NCI-H2196 (cell line): ENCODE results near the gene PYGB.

Source experiments
- DNase-seq: peaks from one replicate; lab custom pipeline; 2025; ENCODE audit not compliant: unreplicated experiment; lab: John Stamatoyannopoulos, UW

Gene PYGB

DNA sequence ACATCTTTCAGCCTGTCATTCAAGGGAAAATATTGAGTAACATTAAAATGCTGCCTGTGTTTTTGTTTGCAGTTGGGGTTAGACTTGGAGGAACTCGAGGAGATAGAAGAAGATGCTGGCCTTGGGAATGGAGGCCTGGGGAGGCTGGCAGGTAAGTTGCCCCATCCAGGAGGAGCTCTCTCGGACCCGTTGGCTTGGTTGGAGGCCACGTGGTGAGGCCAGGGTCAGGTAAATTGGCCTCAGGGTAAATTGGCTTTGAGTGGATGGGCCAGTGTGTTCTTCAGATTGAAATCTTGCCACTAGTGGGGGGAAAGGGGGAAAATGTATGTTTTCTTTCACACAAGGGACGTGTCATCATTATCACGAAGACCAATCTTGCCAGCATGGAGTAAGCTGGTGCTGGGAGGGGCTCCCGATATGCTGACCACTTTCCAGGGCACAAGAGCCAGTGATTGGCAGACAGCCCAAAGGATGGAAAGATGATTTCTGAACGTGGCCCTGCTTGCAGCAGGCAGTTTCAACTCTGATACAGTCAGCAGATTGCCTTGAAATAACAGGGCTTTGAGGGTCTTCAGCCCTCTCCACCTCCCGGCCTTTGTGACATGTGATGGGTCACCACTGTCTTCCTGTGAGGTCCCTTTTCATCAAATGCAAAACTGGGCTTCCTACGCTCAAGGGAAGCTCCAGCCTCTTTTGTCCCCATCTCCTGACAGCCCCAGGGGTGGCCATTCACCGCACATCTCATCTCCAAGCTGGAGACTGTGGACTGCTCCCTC is 21.4 kb downstream of the PYGB start:
- DNase-seq = no peak

DNA sequence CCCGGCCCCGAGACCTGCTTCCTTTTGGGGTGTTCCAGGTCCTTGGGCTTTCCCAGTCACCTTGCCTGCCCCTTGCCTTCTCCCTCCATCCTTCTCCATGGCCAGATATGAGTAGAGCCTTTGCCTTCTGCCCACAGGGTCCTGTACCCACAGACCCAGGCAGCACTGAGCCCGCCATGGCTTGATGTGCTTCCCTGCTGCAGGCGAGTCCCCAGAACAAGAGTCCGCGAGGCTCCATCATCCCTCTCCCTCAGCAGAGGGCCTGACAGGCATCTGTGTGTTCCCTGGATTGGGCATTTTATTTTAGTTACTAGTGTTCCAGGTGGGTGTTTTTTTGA is 21.9 kb downstream of the PYGB start:
- no peak for DNase-seq

DNA sequence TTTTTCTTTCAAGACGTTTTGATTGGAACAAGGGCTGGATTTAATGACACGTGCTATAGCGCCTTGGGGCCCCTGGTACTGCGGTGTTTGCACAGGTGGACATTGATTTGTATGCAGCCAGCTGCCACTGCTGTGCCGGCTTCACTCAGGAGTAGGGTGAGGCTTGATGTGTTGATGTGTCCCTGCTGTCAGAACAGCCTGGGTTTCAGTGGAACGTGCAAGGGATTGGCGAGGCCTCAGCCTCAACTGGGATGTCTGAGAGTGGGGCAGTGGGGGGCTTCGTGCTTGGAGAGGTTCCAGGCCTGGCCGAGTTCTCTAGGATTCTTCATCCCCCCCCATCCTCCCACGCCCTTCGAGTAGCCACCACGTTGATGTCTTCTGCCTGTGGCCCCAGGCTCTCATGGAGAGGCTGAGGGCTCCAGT is 23.0 kb downstream of the PYGB start:
- no peak for DNase-seq

DNA sequence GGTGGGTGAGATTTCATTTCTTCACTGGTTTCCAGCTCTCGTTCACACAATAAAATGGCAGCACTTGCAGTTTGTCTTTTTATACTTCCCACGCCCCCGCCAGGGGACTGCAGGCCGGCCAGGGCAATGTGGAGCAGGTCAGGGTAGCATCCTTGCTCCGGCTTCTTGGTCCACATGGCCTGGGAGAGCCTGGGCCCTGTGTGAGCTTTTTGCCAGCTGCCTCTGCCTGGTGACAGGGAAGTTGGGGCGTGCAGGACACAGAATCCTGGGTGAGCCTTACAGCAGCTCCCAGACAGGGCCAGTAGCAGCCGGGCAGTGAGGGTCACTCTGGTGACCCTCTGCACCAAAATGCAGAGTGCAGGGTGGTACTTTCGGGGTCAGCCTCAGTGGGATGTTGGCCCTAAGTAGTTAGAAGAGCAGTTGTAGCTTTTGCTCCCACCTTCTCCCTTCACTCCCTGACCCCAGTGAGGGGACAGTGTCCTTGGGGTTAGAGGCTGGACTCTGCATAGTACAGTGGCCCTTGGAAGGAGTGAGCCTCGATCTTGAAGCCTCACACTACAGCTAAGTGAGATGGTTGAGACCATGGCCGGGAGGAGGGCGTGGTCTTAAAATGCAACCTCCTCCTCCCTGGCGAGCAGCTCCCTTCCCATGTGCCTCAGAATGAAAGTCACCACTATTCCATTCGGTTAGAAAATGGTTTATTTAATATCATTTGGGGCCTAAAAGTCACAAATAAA is 23.8 kb downstream of the PYGB start:
- no peak for DNase-seq

DNA sequence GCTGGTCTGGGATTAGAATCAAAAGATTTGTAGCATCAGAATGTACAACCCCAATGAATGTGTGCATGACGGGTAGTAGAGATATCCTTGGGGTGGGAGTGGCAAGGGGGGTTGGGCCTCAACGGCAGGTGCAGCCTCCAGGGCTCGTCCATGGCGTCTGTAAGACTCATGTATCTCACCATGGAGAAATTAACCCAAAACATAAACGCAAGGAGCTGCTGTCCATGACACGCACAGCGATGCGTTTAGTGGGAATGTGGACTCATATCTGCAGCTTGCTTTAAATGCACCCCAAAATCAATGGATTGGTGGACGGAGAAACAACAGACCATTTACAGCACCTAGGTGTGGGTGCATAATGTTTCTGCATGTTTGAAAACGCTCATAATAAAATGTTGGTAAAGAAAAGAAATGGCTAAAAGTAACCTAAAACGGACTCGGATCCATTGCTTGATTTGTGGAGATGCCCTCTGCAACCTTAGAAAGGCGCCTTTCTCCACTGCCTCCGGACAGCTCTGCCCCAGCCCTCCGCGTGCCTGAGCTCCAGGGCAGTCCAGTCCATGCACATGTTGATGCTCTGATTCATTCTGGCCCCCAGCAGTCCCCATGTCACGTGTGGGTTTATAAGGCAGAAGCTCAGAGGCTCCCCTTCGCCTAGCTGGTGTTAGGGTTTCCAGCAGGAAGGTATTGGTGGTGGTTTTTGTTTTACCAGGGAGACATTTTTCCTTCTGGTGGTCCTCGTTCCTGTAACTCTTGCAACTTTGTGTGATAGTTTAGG is 24.5 kb downstream of the PYGB start:
- DNase-seq = no peak

DNA sequence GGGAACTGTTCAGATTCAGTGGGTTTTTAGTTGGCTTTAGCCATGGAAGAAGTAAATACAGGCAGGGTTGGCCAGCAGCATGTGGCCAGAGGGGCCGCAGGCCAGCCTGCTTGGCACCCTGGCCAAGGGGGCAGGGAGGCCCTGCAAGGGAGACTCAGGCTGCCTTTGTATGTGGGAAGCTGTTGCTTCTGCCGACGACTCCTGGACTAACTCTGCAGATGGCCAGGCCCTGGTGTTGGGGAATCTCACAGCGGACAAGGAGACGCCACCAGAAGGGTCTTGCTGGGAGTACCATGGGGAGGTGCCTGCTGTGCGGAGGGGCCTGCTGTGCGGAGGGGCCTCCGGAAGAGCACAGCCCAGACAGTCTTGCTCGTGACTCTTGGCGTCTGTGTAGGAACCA is 25.2 kb downstream of the PYGB start:
- DNase-seq = no peak

DNA sequence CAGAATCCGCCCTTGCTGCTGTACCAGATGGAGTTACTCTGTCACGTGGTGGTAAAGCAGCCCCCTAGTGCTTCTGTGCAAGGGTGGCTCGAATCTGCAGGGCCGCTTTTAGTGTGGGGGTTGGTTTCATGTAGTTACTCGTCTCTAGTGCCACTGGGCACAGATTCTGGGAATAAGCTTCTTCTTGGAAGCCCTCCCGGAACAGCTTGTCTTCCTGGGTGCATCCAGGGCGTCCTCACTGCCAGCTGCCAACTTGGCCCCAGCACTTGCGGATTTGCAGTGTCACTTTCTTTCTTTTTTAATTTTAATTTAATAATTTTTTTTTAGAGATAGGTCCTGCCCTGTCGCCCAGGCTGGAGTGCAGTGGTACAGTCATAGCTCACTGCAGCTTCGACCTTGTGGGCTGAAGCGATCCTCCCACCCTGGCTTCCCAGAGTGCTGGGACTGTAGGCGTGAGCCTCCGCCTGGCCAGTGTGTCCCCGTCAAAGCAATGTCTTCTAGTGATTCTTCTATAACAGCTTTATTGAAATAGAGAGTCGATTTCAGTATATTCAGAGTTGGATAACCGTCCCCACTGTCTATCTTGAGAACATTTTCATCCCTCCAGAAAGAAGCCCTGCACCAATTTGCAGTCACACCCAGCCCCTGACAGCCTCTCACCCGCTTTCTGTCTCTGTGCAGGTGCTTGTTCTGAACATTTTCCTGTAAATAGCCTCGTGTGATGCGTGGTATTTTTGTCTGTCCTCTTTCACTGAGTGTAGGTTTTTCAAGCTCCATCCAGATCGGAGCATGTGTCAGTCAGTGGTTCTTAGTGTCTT is 25.9 kb downstream of the PYGB start:
- no peak for DNase-seq

DNA sequence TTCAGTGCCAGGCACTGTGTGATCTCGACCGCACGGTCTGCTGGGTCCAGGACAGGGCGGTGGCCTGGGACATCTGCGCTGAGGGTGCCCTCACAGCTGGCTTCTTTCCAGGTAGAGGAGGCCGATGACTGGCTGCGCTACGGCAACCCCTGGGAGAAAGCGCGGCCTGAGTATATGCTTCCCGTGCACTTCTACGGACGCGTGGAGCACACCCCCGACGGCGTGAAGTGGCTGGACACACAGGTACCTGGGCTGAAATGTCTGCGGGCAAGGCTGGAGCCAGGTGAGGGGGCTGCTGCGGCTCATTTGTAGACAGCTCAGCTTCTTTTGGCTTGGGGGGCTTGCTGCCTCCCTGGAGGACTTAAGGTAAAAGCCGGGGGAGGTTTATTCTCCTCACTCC is 26.6 kb downstream of the PYGB start:
- no peak for DNase-seq

DNA sequence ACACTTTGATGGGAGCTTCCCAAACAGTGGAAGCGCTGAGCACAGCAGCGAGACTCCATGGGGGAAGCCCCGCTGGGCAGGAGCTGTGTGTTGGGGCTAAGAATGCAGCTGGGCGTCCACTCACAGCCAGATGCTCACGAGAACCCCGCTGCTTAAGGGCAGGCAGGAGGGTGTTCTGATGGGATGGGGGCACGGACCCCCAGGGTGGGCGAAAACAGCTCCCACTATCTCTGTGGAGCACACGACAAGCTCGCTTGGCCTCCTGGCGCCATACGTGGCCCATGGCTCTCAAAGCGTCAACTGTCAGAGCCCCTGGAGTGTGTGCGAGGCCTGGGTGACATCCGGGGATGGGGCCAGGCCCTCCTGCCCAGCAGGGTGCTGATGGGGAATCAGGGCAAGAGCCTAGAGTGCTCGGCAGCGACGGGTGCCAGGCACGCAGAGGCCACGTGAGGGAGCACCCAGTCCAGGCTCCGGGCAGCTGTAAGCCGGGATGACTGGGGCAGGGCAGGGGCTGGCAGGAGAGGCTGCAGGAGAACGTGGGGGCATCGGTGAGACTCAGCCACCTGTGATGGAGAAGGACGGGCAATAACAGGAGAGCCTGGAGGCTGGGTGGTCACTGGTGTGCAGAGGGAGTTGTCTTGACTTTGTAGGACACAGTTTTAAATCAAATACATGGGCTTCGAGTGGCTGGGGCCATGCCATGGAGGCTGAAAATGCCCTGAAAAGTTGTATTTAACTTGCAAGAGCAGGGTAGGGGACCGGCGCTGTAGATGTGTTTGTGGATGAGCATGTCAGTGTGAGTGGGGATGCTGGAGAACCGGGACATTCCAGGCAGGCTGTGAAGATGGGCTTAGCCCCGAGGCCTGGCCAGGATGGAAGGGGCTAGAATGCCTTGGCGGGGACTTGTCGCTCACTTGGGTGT is 27.3 kb downstream of the PYGB start:
- DNase-seq = no peak

DNA sequence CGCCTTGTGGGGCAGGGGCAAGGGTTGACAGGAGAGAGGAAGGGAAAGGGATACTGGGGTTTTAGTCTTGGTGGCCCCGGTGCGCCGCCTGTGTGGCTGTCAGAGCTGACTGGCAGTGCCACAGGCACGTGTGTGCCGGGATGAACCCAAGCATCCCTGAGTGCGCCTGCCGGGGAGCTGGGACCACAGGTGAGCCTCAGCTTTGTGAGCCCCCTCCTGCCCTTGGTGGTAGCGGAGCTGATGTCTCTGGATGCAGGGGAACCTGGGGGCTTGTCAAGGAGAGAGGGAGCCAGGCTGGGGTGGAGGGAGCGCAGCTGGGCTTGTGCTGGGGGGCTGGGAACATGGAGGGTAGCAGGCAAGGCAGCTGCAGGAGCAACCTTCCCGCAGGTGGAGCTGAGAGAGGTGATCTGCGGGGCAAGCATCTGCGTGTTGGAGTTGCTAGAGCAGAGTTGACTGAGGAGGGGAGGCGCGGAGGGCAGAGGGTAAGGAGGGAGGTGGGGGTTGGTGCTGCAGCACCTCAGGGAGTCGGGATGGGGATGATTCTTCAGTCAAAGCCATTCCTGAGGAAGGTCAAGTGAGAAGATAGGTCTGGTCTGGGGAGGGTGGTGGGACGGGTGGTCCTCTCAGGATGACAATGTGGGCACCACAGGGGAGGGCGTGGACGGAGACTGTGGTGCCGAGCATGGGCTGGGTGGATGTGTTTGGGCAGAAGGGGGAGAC is 28.1 kb downstream of the PYGB start:
- no peak for DNase-seq

DNA sequence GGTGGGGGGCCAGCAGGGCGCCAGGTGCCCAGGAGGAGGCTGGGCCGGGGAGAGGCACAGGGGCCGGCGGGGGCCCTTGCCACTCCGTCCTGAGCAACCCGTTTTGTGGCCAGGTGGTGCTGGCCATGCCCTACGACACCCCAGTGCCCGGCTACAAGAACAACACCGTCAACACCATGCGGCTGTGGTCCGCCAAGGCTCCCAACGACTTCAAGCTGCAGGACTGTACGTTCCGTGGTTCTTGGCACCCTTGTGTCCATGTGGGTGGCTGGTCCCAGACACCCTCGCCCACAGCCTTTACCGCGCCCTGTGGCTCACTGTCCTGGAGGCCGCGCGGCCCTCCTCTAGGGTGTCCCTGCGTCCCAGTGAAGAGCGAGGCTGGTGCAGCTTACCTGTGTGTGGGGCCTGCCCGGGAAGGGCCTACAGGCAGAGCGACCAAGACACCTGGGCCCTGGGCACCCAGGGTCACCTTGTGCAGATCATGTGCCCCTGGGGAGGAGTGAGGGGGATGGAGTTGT is 28.7 kb downstream of the PYGB start:
- DNase-seq = no peak

DNA sequence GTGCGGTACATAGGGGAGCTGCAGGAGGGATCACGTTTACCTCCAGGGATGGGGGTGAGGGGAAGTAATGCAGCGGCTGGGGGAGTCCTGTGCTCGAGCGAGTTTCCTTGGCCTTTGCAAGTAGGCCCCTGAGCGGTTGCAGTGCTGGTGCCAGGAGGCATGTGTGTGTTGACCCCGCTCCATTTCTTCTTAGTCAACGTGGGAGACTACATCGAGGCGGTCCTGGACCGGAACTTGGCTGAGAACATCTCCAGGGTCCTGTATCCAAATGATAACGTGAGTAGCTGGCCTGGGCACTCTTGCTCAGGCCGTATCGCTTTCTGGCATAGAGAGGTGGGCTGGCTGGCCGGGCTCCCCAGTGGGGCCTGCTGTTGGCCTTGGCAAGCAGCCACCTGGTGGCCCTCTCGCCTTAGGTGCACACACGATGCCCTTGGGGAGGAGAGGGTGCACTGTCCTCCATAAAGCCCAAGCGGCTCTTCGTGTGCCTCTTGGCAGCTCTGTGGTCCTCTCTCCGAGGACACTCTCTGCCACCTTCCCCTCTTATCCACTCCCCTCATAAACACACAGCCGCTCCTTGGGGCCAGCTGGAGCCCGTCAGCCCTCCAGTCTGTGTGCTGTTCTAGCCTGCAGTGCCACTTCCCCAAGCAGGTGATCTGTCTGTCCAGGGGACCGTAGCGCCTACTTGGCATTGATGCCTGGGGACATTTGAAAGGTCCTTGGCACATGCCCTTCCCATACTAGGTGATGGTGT is 29.3 kb downstream of the PYGB start:
- DNase-seq = no peak

DNA sequence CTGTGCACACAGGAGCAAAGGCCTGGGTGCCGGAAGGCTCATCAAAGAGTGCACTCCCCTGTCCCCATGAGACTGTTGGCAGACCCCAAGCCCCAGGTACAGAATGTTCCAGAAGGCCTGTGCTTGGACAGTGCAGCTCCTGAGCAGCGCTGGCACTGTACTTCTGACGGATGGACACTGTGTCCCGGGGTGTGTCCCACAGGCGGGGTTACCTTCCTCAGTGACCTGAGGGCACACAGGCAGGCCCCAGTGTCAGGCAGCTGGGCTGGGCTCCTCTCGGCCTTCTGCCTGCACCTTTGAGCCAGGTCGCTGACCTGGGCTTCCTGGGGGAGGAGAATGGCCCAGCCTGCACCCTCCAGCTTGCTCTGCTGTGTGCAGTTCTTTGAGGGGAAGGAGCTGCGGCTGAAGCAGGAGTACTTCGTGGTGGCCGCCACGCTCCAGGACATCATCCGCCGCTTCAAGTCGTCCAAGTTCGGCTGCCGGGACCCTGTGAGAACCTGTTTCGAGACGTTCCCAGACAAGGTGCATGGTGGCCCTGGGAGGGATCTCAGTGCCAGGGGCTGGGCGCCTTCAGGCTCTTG is 30.1 kb downstream of the PYGB start:
- no peak for DNase-seq

DNA sequence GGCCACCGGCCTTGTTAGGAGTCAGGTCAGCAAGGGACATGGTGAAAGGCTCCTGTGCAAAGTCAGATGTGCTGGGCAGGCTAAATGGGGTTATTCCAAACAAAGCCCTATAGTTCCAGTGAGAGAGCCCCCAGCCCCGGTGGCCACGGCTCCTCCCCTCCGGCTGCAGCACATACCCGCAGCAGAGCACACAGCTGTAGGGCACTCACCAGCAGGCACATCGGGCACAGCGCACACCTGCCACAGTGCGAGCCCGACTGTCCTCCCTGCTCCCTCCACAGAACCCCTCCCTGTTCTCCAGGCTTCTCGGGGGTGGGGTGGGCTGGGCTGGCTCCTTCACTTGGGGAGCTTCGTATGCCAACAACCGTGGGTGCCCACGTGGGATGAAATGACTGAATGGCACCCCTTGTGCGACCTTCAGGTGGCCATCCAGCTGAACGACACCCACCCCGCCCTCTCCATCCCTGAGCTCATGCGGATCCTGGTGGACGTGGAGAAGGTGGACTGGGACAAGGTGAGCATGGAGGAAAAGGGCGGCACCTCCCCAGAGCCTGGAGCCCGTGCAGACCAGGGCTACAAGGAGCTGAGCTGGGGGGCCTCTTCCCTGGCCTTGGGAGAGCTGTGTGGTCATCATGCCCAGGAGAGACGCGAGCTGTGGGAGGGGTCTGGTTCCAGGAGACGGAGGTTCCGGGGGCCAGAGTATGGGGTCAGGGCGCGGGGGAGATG is 30.9 kb downstream of the PYGB start:
- no peak for DNase-seq

DNA sequence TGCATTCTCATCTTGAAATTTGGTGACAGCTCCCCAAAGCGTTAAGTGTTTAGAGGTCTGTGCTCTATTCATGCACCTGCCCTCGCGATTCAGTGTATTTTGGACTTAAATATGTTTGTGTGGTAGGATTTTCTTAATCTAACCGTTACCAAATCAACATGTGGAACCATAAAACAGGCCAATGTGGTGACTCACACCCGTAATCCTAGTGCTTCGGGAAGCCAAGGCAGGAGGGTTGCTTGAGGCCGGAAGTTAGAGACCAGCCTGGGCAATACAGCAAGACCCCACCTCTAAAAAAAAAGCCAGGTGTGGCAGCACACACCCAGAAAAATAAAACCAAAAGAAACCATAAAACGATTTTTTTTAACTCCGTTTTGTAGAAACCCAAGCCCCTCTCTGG is 31.5 kb downstream of the PYGB start:
- no peak for DNase-seq

DNA sequence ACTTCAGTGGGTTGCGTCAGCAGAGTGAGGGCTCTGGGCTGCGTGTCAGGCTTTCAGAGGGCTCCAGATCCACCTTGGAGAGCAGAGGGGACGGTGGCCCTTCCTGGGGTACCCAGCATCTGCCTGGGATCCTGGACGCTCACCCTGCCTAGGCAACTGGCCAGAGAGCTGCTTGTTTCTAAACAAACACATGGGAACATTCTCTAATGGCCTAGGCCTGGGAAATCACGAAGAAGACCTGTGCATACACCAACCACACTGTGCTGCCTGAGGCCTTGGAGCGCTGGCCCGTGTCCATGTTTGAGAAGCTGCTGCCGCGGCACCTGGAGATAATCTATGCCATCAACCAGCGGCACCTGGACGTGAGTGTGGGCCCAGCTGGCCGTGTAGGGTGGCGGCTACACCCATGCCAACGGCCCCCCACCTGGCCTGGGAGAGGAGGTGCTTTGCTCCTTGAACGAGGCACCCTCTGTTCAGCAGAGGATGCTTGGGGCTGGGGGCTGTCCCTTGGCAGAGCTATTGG is 32.2 kb downstream of the PYGB start:
- DNase-seq = peak; percentile 88
